Erythroblast (primary cell): ENCODE measurements around the gene STX18.

Source experiments
- GATA1 ChIP-seq: IDR thresholded peaks from 2 replicates; pipeline ENCODE4 v1.6.1; 2011; ENCODE audit warnings: low read depth, mild to moderate bottlenecking, control low read depth, low read length, moderate library complexity
- POLR2A ChIP-seq: IDR thresholded peaks from 2 replicates; pipeline ENCODE4 v1.6.1; 2011; ENCODE audit warnings: mild to moderate bottlenecking, low read length

DNA sequence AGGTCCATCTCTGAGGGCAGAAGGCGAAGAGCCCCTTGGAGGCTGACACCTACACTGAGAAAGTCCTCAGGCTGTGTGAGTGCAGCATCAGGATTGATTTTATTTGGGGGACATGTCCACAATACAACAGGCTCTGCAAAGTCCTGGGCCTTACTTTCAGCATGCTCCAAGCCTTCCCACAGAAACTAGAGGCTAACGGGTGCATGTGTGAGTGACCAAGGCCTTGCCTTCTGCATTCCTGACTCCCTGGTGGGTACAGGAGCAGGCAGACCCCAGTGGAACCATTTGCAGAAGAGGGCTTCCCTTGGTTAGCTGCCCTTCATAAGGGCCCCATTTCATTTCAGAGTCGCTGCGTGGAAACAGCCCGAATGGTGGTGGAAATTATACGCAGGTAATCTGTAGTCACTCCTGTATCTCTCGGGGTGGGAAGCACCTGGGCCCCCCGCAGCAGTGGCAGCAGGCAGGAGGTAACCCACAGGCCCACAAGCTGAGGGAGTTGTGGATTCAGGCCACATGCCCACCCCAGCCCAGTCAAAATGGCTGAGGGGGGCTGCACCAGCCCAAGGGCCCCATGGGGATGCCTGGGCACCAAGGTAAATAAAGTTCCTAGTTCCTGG is 117.2 kb downstream of the STX18 start:
- TF ChIP-seq POLR2A (no peak), GATA1 (no peak)
